Measurements from ENCODE around the gene P2RX7. TPM values are rescaled to one million over a fixed set of nuclear protein-coding genes. Genes with fewer than 3 reads are reported as not detected.

Gene P2RX7
- total and polyA plus RNA-seq, 9 of the 15 experiments (the other 6 are each of a cell fraction or from before 2014, with no cell fraction given) = 0.04 to 0.65 (median 0.30) TPM

DNA sequence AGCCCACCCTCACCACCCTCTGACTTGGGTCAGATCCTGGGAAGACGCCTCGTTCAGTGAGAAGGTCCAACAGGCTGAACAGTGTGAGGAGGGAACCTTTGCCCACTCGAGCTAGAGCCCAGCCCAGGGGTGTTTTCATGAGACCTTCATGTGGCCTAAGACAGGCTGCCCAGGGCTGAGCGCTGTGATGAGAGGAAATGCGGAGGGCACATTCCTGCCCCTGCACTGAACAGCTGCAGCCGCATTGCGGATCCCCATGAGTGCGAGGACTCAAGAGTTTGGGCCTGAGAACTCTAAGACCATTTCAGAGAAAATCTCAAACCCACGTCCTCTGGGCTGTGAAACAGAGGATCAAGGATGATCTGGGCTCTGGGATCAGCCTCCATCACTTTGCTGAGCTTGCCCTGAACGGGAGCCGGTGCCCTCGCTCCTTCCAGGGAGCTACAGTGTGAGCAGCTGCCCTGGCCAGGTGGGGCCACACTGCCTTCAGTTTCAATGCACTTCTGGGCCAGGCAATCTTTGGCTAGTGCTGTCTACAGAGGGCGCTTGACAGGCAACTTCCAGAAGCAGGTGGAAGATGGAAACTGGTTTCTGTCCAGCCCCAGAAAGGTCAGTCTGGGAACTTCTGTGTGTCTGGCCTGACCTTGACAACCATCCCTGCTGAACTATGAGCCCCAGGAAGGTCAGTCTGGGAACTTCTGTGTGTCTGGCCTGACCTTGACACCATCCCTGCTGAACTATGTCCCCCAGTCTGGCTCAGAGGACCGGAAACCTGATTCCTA is 43.5 kb upstream of the P2RX7 start (continued):
- TF ChIP-seq ESRRA (IDR thresholded peaks at IDR 0.05; ENCODE audit: borderline replicate concordance, low read depth) (peak; percentile 72), CREM (IDR thresholded peaks at IDR 0.05; ENCODE audit: low read depth) (0 out of 2 replicates have a peak, but pooled peaks have one; percentile 7), CTBP1 (IDR thresholded peaks at IDR 0.05; ENCODE audit: borderline replicate concordance) (0 out of 2 replicates have a peak, but pooled peaks have one; percentile 12), ZNF121 (CRISPR knock-in tag; conservative IDR thresholded peaks at IDR 0.05) (no peak), NR2C1 (IDR thresholded peaks at IDR 0.05) (no peak), NR2C1 (tag; IDR thresholded peaks at IDR 0.05) (peak; percentile 51), SOX6 (IDR thresholded peaks at IDR 0.05) (0 out of 2 replicates have a peak, but pooled peaks have one; percentile 17), STAT5B (CRISPR knock-in tag; IDR thresholded peaks at IDR 0.05) (no peak), MYC (IDR thresholded peaks at IDR 0.05; ENCODE audit: low read depth, low read length) (peak; percentile 79), MYC (CRISPR knock-in tag; IDR thresholded peaks at IDR 0.05; ENCODE audit: borderline replicate concordance, low read depth) (no peak), MTA3 (IDR thresholded peaks at IDR 0.05; ENCODE audit: borderline replicate concordance) (no peak), CTCF (IDR thresholded peaks at IDR 0.05 in 2 of 3, conservative IDR thresholded peaks at IDR 0.05 in 1 of 3; ENCODE audit: insufficient read depth in 2 of 3, low read depth in 1 of 3, low read length in 3 of 3) (peak; percentile 42 to 57 (median 43)), ETV1 (tag; conservative IDR thresholded peaks at IDR 0.05; ENCODE audit: low read depth) (peak; percentile 89), RAD21 (CRISPR knock-in tag; conservative IDR thresholded peaks at IDR 0.05 in 1 of 2, IDR thresholded peaks at IDR 0.05 in 1 of 2) (peak in 1 of 2 experiments; percentile 26; a peak in 2 of 4 replicates), THRAP3 (IDR thresholded peaks at IDR 0.05; ENCODE audit: borderline replicate concordance) (no peak), GABPB1 (CRISPR knock-in tag; IDR thresholded peaks at IDR 0.05) (peak; percentile 63; the same call in 1 of the 2 replicates), CTCFL (IDR thresholded peaks at IDR 0.05; ENCODE audit: borderline replicate concordance, insufficient read depth, low read depth, low read length, poor library complexity, severe bottlenecking) (peak; percentile 34), RAD51 (IDR thresholded peaks at IDR 0.05; ENCODE audit: borderline replicate concordance, low read depth) (no peak), SMAD4 (CRISPR knock-in tag; conservative IDR thresholded peaks at IDR 0.05) (peak; percentile 59; the same call in 1 of the 2 replicates)
- TF ChIP-seq, protein P1, sequence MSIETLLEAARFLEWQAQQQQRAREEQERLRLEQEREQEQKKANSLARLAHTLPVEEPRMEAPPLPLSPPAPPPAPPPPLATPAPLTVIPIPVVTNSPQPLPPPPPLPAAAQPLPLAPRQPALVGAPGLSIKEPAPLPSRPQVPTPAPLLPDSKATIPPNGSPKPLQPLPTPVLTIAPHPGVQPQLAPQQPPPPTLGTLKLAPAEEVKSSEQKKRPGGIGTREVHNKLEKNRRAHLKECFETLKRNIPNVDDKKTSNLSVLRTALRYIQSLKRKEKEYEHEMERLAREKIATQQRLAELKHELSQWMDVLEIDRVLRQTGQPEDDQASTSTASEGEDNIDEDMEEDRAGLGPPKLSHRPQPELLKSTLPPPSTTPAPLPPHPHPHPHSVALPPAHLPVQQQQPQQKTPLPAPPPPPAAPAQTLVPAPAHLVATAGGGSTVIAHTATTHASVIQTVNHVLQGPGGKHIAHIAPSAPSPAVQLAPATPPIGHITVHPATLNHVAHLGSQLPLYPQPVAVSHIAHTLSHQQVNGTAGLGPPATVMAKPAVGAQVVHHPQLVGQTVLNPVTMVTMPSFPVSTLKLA (conservative IDR thresholded peaks at IDR 0.05) = peak in 1 of 2 experiments; percentile 60; a peak in 2 of 4 replicates
